Lower leg skin (tissue), 4 donors: ENCODE results near the gene SH3RF3. TPM values are rescaled to one million over a fixed set of nuclear protein-coding genes. Genes with fewer than 3 reads are reported as not detected.

Source experiments
- DNase-seq, 2 donors: peaks; one replicate each; pipeline ENCODE4 v3.0.0-alpha.2; 2019; ENCODE audit warnings: low spot score in 2 of 2
- H3K4me3 ChIP-seq: fragments of 200-600 bp; sonication (generic); 2 replicates; pipeline ENCODE4 v1.5.1; 2017; ENCODE audit warnings: mild to moderate bottlenecking, low read depth; ENCODE audit not compliant: poor library complexity, severe bottlenecking
- POLR2A ChIP-seq, 2 donors: fragments of 450-650 bp; IDR thresholded peaks; one replicate each; pipeline ENCODE4 v1.6.1; 2016 to 2017; ENCODE audit warnings: antibody characterized with exemption in 2 of 2, mild to moderate bottlenecking in 1 of 2, moderate library complexity in 1 of 2
- WGBS, 2 donors: methylation state at CpG; one replicate each; pipeline ENCODE4 v1.1.5; 2018; 5-methylcytosine and 5-hydroxymethylcytosine counted together
- intact Hi-C: fragments of 100-400 bp; cut with DNase I; formaldehyde crosslinking; loops from one replicate; pipeline ENCODE4 v1.15.0; 2023; ENCODE audit warnings: low total_unique reads
- total RNA-seq, 4 donors: library from RNA; depleted of rRNA; stranded (reverse); fragments of >200 nt; gene quantifications; one replicate each; pipeline ENCODE4 v1.1.0, GENCODE V29; 2016
- TF ChIP-seq, protein P1 (sequence below), 3 donors: fragments of 450-650 bp; IDR thresholded peaks; one replicate each; pipeline ENCODE4 v1.5.1; 2016; ENCODE audit warnings: antibody characterized with exemption in 3 of 3, mild to moderate bottlenecking in 3 of 3, moderate library complexity in 2 of 3

Gene SH3RF3
- total RNA-seq, 4 donors from 2014 or later = 1.9 to 7.4 (median 3.2) TPM

DNA sequence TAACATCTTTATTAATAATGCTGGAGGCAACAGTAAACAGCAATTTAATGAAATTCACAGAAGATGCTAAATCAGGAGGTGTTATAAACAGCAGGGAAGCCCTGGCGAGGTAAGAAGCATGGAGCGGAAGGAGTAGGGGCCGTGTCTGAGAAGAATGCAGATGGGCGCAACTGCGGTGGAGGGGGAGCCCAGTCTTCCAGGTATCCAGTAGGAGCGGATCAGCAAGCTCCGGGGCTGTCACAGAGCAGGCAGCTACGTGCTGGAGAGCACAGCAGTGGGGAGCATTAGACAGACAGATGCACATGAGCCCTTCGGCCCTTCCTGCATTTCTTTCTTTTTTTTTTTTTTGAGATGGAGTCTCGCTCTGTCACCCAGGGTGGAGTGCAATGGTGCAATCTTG lies 82.3 kb downstream of the SH3RF3 start:
- intact Hi-C loops = loop anchor here (5.0 kb wide), 1 partner anchor 994 kb away; no protein-coding TSS in a partner anchor
- TF ChIP-seq, protein P1, sequence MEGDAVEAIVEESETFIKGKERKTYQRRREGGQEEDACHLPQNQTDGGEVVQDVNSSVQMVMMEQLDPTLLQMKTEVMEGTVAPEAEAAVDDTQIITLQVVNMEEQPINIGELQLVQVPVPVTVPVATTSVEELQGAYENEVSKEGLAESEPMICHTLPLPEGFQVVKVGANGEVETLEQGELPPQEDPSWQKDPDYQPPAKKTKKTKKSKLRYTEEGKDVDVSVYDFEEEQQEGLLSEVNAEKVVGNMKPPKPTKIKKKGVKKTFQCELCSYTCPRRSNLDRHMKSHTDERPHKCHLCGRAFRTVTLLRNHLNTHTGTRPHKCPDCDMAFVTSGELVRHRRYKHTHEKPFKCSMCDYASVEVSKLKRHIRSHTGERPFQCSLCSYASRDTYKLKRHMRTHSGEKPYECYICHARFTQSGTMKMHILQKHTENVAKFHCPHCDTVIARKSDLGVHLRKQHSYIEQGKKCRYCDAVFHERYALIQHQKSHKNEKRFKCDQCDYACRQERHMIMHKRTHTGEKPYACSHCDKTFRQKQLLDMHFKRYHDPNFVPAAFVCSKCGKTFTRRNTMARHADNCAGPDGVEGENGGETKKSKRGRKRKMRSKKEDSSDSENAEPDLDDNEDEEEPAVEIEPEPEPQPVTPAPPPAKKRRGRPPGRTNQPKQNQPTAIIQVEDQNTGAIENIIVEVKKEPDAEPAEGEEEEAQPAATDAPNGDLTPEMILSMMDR (IDR thresholded peaks at IDR 0.05) = no peak
- no peak for TF ChIP-seq POLR2A (IDR thresholded peaks at IDR 0.05)
- WGBS, 2 donors = 86 to 89% methylated on average over 10 of the region's 10 CpGs
- no peak for DNase-seq
- no peak overlapping the region for H3K4me3 ChIP-seq

DNA sequence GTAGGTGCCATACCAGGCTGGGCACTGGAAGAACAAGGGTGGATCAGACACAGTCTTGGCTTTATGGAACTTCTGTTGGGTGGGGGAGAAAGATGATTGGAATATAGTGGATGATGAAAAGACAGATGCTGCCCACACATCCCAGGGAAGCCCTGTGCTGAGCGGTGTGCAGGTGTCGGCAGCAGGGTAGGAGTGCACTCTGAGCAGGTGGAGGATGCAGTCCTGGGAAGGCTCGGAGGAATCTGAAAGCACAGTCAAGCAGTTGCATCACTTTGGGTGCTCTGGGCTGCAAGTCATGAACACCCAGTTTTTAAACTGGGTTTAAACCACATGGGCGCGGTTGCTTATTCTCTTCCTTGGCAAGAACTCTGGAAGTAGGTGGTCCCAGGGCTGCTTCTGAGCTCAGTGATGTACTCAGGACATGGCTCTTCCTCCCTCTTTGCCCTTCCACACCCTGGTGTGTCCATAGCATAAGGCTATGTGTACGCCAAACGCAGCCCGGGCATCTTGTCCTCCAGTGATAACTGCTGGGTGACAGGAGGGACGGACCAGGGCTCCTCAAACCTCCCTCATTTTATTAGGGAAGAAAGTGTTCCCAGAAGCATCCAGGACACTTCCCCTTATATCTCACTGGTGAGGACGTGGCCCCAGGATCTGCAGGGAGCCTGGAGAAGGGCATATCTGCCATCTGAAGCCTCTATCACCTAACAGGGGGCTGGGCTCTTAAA lies 84.0 kb downstream of the SH3RF3 start:
- intact Hi-C loops = loop anchor here (5.0 kb wide), 1 partner anchor 996 kb away; no protein-coding TSS in a partner anchor
- DNase-seq = peak in 1 of 2 donors; percentile 75
- 92 to 93% methylated on average over 10 of the region's 10 CpGs for WGBS, 2 donors
- no peak overlapping the region for H3K4me3 ChIP-seq
- TF ChIP-seq, protein P1 (IDR thresholded peaks at IDR 0.05) = no peak
- no peak for TF ChIP-seq POLR2A (IDR thresholded peaks at IDR 0.05)

DNA sequence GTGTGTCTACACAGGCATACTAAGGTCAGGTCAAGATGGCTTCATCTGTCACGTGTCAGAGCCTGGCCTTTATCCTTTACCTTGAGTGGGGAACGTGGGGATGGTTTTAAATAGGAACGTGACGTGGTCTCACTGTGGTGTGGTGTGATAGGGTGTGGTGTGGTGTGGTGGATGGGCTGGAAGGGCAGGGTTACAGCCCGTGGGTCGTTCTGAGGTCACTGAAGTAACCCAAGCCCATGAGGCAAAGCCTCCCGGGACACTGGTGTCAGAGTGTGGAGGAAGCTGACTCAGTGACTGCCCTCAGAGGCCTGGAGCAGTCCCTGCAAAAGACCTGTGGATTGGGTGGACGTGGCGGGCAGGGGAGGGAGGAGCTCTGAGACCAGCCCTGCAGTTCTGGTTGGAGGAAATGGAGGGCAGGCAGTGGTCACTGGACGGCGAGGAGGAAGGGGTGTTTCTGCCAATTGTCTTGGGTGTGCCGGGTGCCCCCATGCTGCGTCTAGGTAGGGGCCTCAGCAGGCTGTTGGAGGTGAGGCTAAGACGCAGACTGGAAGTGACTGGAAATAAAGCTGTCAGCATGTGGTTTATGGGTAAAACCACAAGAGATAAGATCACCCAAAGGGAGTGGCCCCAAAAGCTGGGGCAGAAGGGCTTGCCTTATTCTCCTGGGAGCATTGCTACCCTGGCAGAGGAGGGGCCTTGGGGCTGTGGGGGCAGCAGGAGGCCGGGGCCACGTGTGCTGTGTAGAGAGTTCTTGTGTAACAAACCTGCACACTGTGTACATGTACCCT lies 84.8 kb downstream of the SH3RF3 start:
- H3K4me3 ChIP-seq = no peak overlapping the region
- TF ChIP-seq POLR2A (IDR thresholded peaks at IDR 0.05) = no peak
- TF ChIP-seq, protein P1 (IDR thresholded peaks at IDR 0.05) = no peak
- DNase-seq = peak in 1 of 2 donors; percentile 74
- intact Hi-C loops = loop anchor here (5.0 kb wide), 1 partner anchor 997 kb away; no protein-coding TSS in a partner anchor
- 62 to 67% methylated on average over 16 of the region's 16 CpGs for WGBS, 2 donors

DNA sequence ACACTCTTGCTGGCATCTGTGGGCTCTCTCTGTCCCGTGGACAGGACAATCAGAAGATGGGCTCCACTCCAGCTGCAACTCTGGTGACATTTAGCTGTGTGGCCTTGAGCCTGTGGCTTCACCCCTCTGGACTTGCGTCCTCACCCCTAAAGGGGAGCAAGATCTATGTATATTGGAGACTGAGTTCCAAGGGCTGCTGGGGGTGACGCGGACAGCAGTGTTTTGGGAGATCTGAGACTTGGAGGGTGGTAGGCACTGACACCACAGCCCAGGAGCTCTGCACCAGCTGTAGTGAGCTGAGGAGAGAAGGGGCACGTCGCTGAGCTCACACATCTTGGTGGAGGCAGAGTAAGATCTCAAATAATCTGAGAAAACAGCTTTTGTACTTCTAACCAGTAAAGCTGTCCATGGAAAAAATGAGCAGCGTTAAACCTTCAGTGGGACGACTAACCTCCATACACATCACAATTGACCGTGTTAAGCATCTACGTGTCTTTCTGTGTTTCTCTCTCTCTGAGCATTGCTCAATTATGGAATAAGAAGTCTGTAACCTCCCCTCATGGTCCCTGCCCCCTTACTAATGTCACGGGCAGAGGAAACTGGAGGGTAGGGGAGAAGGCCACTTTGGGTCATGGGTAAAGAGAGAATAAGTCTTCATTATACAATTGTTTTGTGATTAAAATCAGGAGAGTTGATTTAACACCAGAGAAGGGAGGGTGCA lies 85.8 kb downstream of the SH3RF3 start:
- H3K4me3 ChIP-seq = no peak overlapping the region
- TF ChIP-seq, protein P1 (IDR thresholded peaks at IDR 0.05) = no peak
- no peak for TF ChIP-seq POLR2A (IDR thresholded peaks at IDR 0.05)
- DNase-seq = no peak
- intact Hi-C loops = loop anchor here (5.0 kb wide), 1 partner anchor 998 kb away; no protein-coding TSS in a partner anchor
- 88 to 89% methylated on average over 11 of the region's 11 CpGs for WGBS, 2 donors

DNA sequence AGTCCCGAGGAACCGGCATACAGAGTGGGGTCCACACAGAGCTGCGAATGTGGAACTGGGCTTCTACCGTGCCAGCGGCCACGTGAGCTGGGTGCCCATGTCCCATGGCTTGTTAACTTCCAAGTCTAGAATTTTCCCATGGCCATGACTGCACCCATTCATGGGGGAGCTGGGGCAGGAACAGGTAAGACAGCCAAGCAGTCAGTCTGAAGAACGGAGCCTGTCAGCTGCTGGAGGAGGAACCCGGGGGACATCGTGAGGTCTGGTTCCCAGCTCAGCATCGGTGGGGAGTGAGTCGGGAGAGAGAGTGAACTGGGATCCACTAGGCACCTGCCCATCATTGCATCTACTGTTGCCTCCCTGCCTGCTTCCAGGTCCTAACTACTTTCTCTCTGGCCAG lies 86.9 kb downstream of the SH3RF3 start:
- DNase-seq = peak in 1 of 2 donors; percentile 50
- no peak overlapping the region for H3K4me3 ChIP-seq
- intact Hi-C loops = no loop called here
- TF ChIP-seq, protein P1 (IDR thresholded peaks at IDR 0.05) = no peak
- TF ChIP-seq POLR2A (IDR thresholded peaks at IDR 0.05) = no peak
- WGBS, 2 donors = 97 to 98% methylated on average over 11 of the region's 11 CpGs
